DND-41 (cell line): ENCODE measurements around the gene ATAT1.

Experiments
- CTCF ChIP-seq: IDR thresholded peaks from 2 replicates; pipeline ENCODE4 v1.5.1; 2012; ENCODE audit warnings: borderline replicate concordance, low read length, moderate library complexity, mild to moderate bottlenecking; ENCODE audit not compliant: poor library complexity, severe bottlenecking; ENCODE audit errors: extremely low read depth
- EZH2 ChIP-seq: IDR thresholded peaks from 3 replicates; pipeline ENCODE4 v1.6.1; 2012; ENCODE audit warnings: borderline replicate concordance, low read depth, mild to moderate bottlenecking, moderate library complexity, low read length, inconsistent platforms; ENCODE audit not compliant: severe bottlenecking

- TF ChIP-seq CTCF: no peak
- no peak for TF ChIP-seq EZH2
Measured at GRCh38 chr6:30601815-30602641, 24.6 kb upstream of the ATAT1 start.
